D721Med (cell line): ENCODE data around the gene LNX1.

ENCODE experiments used
- DNase-seq: peaks from one replicate; pipeline ENCODE4 v3.0.0; 2011; ENCODE audit warnings: low spot score; ENCODE audit not compliant: insufficient read length
- FAIRE-seq: peaks from 2 replicates; lab custom pipeline; 2011; peaks lifted over from hg19 to GRCh38; lab: Jason Lieb, UNC
- CTCF ChIP-seq: IDR thresholded peaks from 2 replicates; pipeline ENCODE4 v1.5.1; 2012; ENCODE audit warnings: mild to moderate bottlenecking, control low read depth; ENCODE audit not compliant: insufficient read depth; ENCODE audit errors: missing control alignments

The LNX1 gene

GRCh38 chr4:53629296-53629695, 38.0 kb upstream of the LNX1 start:
- DNase-seq, result no peak
- FAIRE-seq, result no peak
- TF ChIP-seq CTCF, result no peak

- FAIRE-seq, result no peak
- no peak for DNase-seq
- no peak for TF ChIP-seq CTCF
Measured at GRCh38 chr4:53626491-53626890, 35.2 kb upstream of the LNX1 start.

- no peak for DNase-seq
- FAIRE-seq, result no peak
- TF ChIP-seq CTCF, result no peak
Measured at GRCh38 chr4:53625888-53626287, 34.6 kb upstream of the LNX1 start.

GRCh38 chr4:53622739-53623151, 31.5 kb upstream of the LNX1 start:
- TF ChIP-seq CTCF, result no peak
- no peak for DNase-seq
- no peak for FAIRE-seq

- FAIRE-seq (no peak), DNase-seq (no peak)
Measured at GRCh38 chr4:53620956-53621355, 29.7 kb upstream of the LNX1 start.

GRCh38 chr4:53619431-53619830, 28.1 kb upstream of the LNX1 start:
- FAIRE-seq, result no peak
- no peak for TF ChIP-seq CTCF
- no peak for DNase-seq

More at GRCh38 chr4:53620956-53621355, 29.7 kb upstream of the LNX1 start:
- no peak for TF ChIP-seq CTCF

- no peak for FAIRE-seq
Measured at GRCh38 chr4:53618321-53618720, 27.0 kb upstream of the LNX1 start.

More at GRCh38 chr4:53618321-53618720, 27.0 kb upstream of the LNX1 start:
- DNase-seq, result no peak
- no peak for TF ChIP-seq CTCF
